Tibial nerve (tissue), 4 donors: ENCODE data around the gene ATAD1. TPM values are rescaled to one million over a fixed set of nuclear protein-coding genes. Genes with fewer than 3 reads are reported as not detected.
"Not testable (repeated sequence)": the region's sequence is repeated elsewhere in the genome, so short reads cannot be mapped to it uniquely, and the experiment has no call there.

ENCODE experiments used
- DNase-seq, 2 donors: peaks; one replicate each; pipeline ENCODE4 v3.0.0-alpha.2; 2019; ENCODE audit warnings: low spot score in 2 of 2
- H3K27ac ChIP-seq, 4 donors: fragments of 200-600 bp; sonication (generic) in 3 of 4; one replicate each; pipeline ENCODE4 v1.5.1; 2017 to 2019; ENCODE audit warnings: mild to moderate bottlenecking in 1 of 4
- H3K27me3 ChIP-seq, 2 donors: fragments of 200-600 bp; sonication (generic) in 1 of 2; one replicate each; pipeline versions ENCODE4 v1.5.1 to v1.6.0; 2017 to 2019
- H3K36me3 ChIP-seq, 3 donors: fragments of 200-600 bp; sonication (generic); one replicate each; pipeline ENCODE4 v1.5.1; 2018 to 2019
- H3K4me1 ChIP-seq, 4 donors: fragments of 200-600 bp; sonication (generic) in 3 of 4; one replicate each; pipeline ENCODE4 v1.5.1; 2017 to 2019
- H3K4me3 ChIP-seq, 4 donors: fragments of 200-600 bp; sonication (generic) in 3 of 4; one replicate each; pipeline ENCODE4 v1.5.1; 2017 to 2019; ENCODE audit warnings: mild to moderate bottlenecking in 1 of 4, moderate library complexity in 1 of 4
- H3K9me3 ChIP-seq, 4 donors: fragments of 200-600 bp; sonication (generic) in 3 of 4; one replicate each; pipeline ENCODE4 v1.5.1; 2017 to 2019
- EP300 ChIP-seq, 2 donors: sonication (generic); formaldehyde crosslinking; IDR thresholded peaks; one replicate each; pipeline ENCODE4 v1.6.1; 2017; ENCODE audit warnings: antibody characterized with exemption in 2 of 2, mild to moderate bottlenecking in 1 of 2
- POLR2A ChIP-seq, 2 donors: fragments of 450-650 bp; IDR thresholded peaks; one replicate each; pipeline ENCODE4 v1.6.1; 2017; ENCODE audit warnings: antibody characterized with exemption in 2 of 2, mild to moderate bottlenecking in 2 of 2, moderate library complexity in 2 of 2
- WGBS, 2 donors: methylation state at CpG; one replicate each; pipeline ENCODE4 v1.1.5; 2018; 5-methylcytosine and 5-hydroxymethylcytosine counted together
- total RNA-seq, 4 donors: library from RNA; depleted of rRNA; stranded (reverse); fragments of >200 nt; gene quantifications; one replicate each; pipeline ENCODE4 v1.1.0, GENCODE V29; 2016
- TF ChIP-seq, protein P1 (sequence below), 5 experiments: fragments of 200-600 bp in 3 of 5; fragments of 450-650 bp in 2 of 5; sonication (generic) in 3 of 5; IDR thresholded peaks; one replicate each; pipeline ENCODE4 v1.5.1; 2016 to 2019; ENCODE audit warnings: antibody characterized with exemption in 5 of 5, mild to moderate bottlenecking in 3 of 5, moderate library complexity in 2 of 5

Gene ATAD1
- total RNA-seq, 4 donors from 2014 or later: 21.8 to 45.9 (median 26.9) TPM

- H3K27ac ChIP-seq: peak overlapping the region; percentile 88 to 98 (median 96)
- TF ChIP-seq EP300 (IDR thresholded peaks at IDR 0.05) (no peak), POLR2A (IDR thresholded peaks at IDR 0.05) (no peak)
- TF ChIP-seq, protein P1, sequence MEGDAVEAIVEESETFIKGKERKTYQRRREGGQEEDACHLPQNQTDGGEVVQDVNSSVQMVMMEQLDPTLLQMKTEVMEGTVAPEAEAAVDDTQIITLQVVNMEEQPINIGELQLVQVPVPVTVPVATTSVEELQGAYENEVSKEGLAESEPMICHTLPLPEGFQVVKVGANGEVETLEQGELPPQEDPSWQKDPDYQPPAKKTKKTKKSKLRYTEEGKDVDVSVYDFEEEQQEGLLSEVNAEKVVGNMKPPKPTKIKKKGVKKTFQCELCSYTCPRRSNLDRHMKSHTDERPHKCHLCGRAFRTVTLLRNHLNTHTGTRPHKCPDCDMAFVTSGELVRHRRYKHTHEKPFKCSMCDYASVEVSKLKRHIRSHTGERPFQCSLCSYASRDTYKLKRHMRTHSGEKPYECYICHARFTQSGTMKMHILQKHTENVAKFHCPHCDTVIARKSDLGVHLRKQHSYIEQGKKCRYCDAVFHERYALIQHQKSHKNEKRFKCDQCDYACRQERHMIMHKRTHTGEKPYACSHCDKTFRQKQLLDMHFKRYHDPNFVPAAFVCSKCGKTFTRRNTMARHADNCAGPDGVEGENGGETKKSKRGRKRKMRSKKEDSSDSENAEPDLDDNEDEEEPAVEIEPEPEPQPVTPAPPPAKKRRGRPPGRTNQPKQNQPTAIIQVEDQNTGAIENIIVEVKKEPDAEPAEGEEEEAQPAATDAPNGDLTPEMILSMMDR (IDR thresholded peaks at IDR 0.05): no peak
Measured at GRCh38 chr10:87861566-87861952, 43.5 kb upstream of the ATAD1 start.

GRCh38 chr10:87860816-87861403 is 42.9 kb upstream of the ATAD1 start:
- TF ChIP-seq POLR2A (IDR thresholded peaks at IDR 0.05) (no peak), EP300 (IDR thresholded peaks at IDR 0.05) (no peak)
- TF ChIP-seq, protein P1 (IDR thresholded peaks at IDR 0.05): no peak
- H3K36me3 ChIP-seq: no peaks in the 10 kb centered on the region
- H3K4me1 ChIP-seq: peaks cover 0 to 15% (median 2%) of the 10 kb centered on the region in 4 donors
- no peak for DNase-seq
- no peaks in the 10 kb centered on the region for H3K9me3 ChIP-seq
- H3K4me3 ChIP-seq: peak overlapping the region in 2 of 4 donors; percentile 62 to 90
- no peaks in the 10 kb centered on the region for H3K27me3 ChIP-seq
- 80 to 82% methylated on average over 4 of the region's 4 CpGs for WGBS, 2 donors
- peak overlapping the region; percentile 88 to 98 (median 96) for H3K27ac ChIP-seq

More at GRCh38 chr10:87861566-87861952, 43.5 kb upstream of the ATAD1 start:
- Histone ChIP-seq H3K4me1 (peaks cover 0 to 15% (median 2%) of the 10 kb centered on the region in 4 donors), H3K4me3 (peak overlapping the region; percentile 62 to 92 (median 88)), H3K27me3 (no peaks in the 10 kb centered on the region), H3K36me3 (no peaks in the 10 kb centered on the region), H3K9me3 (no peaks in the 10 kb centered on the region)
- DNase-seq: peak; percentile 63 to 73
- WGBS, 2 donors: 11 to 13% methylated on average over 14 to 16 of the region's 16 CpGs

GRCh38 chr10:87860156-87860795 is 42.2 kb upstream of the ATAD1 start:
- no peak for TF ChIP-seq POLR2A (IDR thresholded peaks at IDR 0.05)
- TF ChIP-seq, protein P1 (IDR thresholded peaks at IDR 0.05): peak; percentile 42 to 80 (median 50)
- peak in 1 of 2 donors; percentile 49 for TF ChIP-seq EP300 (IDR thresholded peaks at IDR 0.05)
- WGBS, 2 donors: 45 to 48% methylated on average over 3 of the region's 3 CpGs
- Histone ChIP-seq H3K27ac (peak overlapping the region in 2 of 4 donors; percentile 88 to 98), H3K27me3 (no peaks in the 10 kb centered on the region), H3K9me3 (no peaks in the 10 kb centered on the region), H3K36me3 (no peaks in the 10 kb centered on the region), H3K4me1 (peaks cover 0 to 15% (median 2%) of the 10 kb centered on the region in 4 donors), H3K4me3 (no peak overlapping the region)
- DNase-seq: peak in 1 of 2 donors; percentile 39

DNA sequence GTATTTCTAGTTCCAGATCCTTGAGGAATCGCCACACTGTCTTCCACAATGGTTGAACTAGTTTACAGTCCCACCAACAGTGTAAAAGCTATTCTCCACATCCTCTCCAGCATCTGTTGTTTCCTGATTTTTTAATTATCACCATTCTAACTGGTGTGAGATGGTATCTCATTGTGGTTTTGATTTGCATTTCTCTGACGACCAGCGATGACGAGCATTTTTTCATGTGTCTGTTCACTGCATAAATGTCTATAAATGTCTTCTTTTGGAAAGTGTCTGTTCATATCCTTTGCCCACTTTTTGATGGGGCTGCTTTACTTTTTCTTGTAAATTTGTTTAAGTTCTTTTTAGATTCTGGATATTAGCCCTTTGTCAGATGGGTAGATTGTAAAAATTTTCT is 37.6 kb upstream of the ATAD1 start:
- H3K9me3 ChIP-seq, DNase-seq, H3K4me3 ChIP-seq, H3K27me3 ChIP-seq, H3K27ac ChIP-seq, H3K36me3 ChIP-seq: not testable (repeated sequence)
- H3K4me1 ChIP-seq: peaks cover 0 to 13% (median 2%) of the 10 kb centered on the region in 4 donors
- 90 to 92% methylated on average over 4 of the region's 4 CpGs for WGBS, 2 donors

DNA sequence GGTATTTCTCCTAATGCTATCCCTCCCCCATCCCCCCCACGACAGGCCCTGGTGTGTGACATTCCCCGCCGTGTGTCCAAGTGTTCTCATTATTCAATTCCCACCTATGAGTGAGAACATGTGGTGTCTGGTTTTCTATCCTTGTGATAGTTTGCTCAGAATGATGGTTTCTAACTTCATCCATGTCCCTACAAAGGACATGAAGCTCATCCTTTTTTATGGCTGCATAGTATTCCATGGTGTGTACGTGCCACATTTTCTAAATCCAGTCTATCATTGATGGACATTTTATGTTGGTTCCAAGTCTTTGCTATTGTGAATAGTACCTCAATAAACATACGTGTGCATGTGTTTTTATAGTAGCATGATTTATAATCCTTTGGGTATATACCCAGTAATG is 37.2 kb upstream of the ATAD1 start:
- H3K4me3 ChIP-seq, H3K27ac ChIP-seq, DNase-seq, H3K27me3 ChIP-seq, H3K9me3 ChIP-seq, H3K36me3 ChIP-seq: not testable (repeated sequence)
- 95 to 97% methylated on average over 5 of the region's 5 CpGs for WGBS, 2 donors
- H3K4me1 ChIP-seq: peaks cover 0 to 12% (median 1%) of the 10 kb centered on the region in 4 donors

DNA sequence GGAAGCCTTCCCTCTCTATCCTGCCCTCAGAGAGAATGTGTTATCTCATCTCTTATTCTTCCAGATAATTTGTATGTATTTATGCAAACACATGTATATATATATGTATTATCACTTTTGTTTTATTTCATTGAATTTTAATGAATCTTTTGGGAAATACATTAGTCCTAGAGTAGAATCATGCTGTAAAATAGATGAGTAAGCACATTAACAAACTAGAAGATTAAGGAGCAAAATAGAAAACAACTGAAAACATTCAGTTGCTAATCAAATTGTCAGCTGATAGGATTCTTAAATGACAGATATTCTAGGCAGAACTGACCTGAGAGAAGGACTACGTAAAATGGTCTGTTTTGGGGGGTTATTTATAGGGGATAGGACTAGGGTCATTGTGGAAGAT is 34.1 kb upstream of the ATAD1 start:
- WGBS, 2 donors: 85 to 97% methylated on average over 1 of the region's 1 CpG
- no peak overlapping the region for H3K27ac ChIP-seq
- H3K27me3 ChIP-seq: no peaks in the 10 kb centered on the region
- H3K36me3 ChIP-seq: no peaks in the 10 kb centered on the region
- no peak for DNase-seq
- H3K4me3 ChIP-seq: no peak overlapping the region
- TF ChIP-seq POLR2A (IDR thresholded peaks at IDR 0.05) (no peak), EP300 (IDR thresholded peaks at IDR 0.05) (no peak)
- TF ChIP-seq, protein P1 (IDR thresholded peaks at IDR 0.05): no peak
- H3K4me1 ChIP-seq: peaks cover 0 to 10% (median 0%) of the 10 kb centered on the region in 4 donors
- H3K9me3 ChIP-seq: no peaks in the 10 kb centered on the region
